NK-92 (cell line): ENCODE results near the gene BTNL3.
"Not testable (repeated sequence)": the region's sequence is repeated elsewhere in the genome, so short reads cannot be mapped to it uniquely, and the experiment has no call there.

Experiments
- DNase-seq: peaks from one replicate; lab custom pipeline; 2025; ENCODE audit not compliant: unreplicated experiment; lab: John Stamatoyannopoulos, UW

The BTNL3 gene

DNA sequence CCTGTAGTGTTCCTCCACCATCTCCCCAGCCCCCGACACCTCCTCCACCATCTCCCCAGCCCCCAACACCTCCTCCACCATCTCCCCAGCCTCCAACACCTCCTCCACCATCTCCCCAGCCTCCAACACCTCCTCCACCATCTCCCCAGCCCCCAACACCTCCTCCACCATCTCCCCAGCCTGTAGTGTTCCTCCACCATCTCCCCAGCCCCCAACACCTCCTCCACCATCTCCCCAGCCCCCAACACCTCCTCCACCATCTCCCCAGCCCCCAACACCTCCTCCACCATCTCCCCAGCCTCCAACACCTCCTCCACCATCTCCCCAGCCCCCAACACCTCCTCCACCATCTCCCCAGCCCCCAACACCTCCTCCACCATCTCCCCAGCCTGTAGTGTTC, 57.2 kb downstream of the BTNL3 start:
- DNase-seq = not testable (repeated sequence)

- DNase-seq = no peak
Measured at GRCh38 chr5:181047288-181047687, 58.6 kb downstream of the BTNL3 start.

- DNase-seq = no peak
Measured at GRCh38 chr5:181047921-181048320, 59.3 kb downstream of the BTNL3 start.

- DNase-seq = no peak
Measured at GRCh38 chr5:181050016-181050415, 61.4 kb downstream of the BTNL3 start.

GRCh38 chr5:181051841-181052671, 63.4 kb downstream of the BTNL3 start:
- DNase-seq = no peak

- no peak for DNase-seq
Measured at GRCh38 chr5:181052672-181053487, 64.2 kb downstream of the BTNL3 start.

GRCh38 chr5:181053488-181054121, 65.0 kb downstream of the BTNL3 start:
- DNase-seq = no peak

DNA sequence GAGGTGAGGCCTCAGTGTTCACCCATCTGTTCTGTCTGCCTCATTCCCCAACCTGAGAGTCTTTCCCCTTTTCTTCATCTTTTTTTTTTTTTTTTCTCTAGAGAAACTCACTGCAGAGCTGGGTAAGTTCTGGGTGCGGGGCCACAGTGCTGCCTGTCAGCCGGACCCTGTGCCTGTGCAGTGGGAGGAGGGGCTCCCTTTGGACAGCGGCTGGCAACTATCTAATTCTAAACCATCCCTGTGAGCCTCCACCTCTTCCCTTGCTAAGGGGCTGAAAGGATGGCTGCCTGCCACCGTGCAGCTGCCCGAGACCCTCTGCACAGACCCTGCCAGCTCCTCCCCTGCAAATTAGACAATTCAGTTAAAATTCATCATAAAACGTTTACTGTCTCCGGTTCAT, 65.5 kb downstream of the BTNL3 start:
- no peak for DNase-seq

- DNase-seq = no peak
Measured at GRCh38 chr5:181054871-181055459, 66.3 kb downstream of the BTNL3 start.
